AG08395 (cell line): ENCODE results near the gene AKAP8L.

Experiments
- DNase-seq: peaks from one replicate; pipeline ENCODE4 v3.0.0; 2012; ENCODE audit warnings: mixed read lengths, low spot score

The AKAP8L gene

DNA sequence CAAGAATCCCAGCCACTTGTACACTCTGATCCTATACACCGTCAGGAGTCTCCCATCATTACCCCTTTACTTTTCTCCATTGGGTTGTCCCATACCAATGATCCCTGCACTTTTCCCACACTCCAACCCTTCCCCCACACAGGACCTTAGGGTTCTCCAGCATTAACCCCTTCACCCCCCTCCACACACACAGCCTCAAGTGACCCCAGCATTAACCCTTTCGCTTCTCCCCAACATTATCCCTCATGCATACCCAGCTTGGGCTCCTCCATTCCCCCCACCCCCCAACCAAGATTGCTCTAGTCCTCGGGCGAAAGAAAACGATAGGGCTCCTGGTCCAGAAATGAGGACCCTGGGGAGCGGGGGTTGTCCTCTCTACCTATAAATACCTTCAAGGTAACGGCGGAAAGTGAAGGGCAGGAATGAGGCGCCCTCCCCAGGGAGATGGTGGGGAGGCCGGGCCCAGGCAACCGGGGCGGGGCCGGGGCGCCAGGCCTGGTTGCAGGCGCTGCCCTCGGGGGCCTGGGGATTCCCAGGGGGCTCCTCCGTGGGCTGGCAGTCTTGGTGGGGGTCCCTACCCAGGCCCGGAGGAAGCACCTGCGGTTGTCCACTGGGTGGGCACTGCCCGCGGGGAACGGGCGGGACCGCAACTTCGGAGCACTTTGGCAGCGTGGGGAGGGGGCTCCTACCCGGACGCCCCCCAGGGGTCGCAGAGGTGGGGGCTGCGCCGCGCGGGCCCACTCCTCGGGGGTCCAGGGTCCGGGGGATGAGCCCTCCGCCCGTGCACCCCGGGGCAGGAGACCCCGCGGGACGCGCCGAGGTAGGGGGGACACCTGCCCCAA lies 30.2 kb upstream of the AKAP8L start:
- peak; percentile 25 for DNase-seq

DNA sequence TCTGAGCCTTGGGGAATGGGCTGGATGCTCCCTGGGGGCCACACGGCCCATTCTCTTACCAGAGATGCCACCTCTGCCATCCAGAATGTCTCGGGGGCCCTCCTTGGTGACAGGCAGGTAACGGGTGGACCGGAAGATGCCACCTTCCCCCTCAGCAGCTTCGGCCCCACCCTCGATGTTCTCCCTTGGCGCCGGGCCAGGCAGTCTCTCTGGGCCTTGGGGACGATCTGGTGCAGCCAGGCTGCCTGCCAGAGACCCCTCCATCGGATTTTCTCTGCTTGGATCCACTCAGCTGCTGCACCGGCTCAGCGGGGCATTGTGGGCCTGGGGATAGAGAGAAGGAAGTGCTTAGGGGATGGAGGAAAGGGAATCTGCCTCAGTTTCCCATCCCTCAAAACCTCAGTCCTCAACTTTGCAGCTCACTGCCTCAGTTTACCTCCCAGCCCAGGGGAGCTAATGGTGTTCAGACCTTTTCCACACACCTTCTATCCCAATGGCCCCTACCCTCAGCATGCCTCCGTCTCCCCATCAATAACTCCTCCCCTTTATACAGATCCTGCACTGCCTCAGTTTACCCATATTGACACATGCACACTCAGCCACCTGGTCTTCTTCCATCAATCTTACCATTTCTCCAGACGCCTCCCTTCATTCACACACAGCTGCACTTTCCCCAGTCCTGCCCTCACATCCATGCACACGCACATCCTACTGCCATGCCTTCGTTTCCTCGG lies 29.4 kb upstream of the AKAP8L start:
- no peak for DNase-seq

- DNase-seq, result no peak
Observed at GRCh38 chr19:15447057-15447456, 28.3 kb upstream of the AKAP8L start.

GRCh38 chr19:15445807-15446376 lies 27.1 kb upstream of the AKAP8L start:
- no peak for DNase-seq

DNA sequence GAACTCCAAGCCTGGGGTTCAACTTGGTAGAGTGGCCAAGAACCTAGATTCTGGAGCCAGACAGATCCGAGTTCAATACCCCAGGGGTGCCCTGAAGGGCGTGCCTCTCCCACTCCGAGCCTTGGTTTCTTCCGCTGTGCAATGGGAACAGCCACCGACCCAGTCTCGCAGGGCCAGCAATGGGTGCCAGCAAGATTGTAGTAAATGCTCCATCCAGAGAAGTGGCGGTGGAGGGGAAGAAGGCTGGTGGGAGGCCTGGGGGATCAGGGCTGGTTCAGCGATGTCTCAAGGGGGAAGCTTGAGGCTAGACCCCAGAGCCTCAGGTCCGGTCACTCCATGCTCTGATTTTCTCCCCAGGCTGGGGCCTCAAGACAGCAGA lies 26.4 kb upstream of the AKAP8L start:
- DNase-seq, result no peak

DNA sequence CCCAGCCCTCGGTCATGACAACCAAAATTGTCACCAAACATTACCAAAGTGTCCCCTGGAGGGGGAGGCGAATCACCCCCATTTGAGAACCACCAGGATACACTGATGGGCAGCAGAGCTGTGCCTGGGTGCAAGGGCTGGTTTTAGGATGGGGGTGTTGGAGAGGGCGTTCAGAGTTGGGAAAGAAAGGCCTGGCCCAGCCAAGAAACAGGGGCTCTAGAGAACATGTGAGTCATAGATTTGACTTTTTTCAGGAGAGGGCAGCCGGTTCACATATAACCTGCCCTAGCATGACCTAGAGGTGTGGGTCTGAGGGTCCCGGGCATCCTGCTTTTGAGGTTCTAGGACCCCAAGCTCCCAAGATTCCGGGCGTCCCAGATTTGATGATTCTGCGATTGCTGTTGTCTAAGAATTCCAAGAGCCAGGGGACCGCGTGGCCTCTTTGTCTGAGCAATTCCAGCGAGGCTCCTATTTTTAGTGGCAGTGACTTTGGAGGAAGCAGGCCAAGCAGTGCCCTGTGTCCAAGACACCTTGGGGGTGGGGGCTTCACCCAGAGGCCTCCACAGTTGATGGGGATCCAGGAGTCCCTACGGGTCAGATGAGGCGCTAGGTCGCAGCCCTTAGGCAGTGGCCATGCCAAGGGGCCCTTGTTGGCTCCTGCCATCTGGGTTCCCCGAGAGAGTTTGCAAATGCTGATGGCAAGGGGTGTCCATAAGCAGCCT lies 25.9 kb upstream of the AKAP8L start:
- no peak for DNase-seq

DNA sequence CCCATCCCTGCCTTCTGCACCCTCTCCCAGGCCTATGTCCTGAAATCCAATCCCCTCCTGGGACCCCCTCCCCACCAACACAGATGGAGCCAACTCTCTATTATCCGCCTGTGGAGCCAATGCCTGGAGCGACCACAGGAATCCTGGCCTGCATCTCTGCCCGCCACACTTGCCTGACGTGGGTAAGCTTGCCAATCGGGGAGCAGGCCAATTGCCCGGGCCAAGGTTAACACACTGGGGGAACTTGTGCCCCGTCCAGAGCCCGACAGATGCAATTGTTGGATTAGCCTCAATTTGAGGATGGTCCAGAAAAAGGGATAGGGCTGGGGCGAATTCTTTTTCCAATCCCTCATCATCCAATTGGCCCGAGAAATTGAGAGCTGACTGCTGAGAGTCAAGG lies 25.1 kb upstream of the AKAP8L start:
- DNase-seq, result no peak

DNA sequence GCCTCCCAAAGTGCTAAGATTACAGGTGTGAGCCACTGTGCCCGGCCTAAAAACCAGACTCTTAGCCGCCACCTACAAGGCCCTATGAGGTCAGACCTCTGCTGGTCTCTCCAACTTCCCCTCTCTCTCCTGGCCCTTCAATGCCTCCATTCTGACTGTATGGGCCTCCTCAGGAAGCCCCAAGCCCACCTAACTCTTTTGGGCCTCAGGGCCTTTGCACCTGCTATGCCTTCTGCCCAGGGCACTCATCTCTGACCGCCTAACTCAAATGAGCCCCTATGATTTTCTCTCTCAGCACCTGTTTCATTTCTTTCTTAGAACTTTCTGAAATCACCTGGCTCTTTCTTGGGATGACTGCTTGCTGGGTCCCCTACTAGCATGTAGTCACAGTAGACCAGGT lies 24.5 kb upstream of the AKAP8L start:
- no peak for DNase-seq

GRCh38 chr19:15442142-15442920 lies 23.5 kb upstream of the AKAP8L start:
- DNase-seq, result no peak

GRCh38 chr19:15441317-15441716 lies 22.5 kb upstream of the AKAP8L start:
- DNase-seq, result no peak

GRCh38 chr19:15439821-15440641 lies 21.2 kb upstream of the AKAP8L start:
- DNase-seq, result no peak

DNA sequence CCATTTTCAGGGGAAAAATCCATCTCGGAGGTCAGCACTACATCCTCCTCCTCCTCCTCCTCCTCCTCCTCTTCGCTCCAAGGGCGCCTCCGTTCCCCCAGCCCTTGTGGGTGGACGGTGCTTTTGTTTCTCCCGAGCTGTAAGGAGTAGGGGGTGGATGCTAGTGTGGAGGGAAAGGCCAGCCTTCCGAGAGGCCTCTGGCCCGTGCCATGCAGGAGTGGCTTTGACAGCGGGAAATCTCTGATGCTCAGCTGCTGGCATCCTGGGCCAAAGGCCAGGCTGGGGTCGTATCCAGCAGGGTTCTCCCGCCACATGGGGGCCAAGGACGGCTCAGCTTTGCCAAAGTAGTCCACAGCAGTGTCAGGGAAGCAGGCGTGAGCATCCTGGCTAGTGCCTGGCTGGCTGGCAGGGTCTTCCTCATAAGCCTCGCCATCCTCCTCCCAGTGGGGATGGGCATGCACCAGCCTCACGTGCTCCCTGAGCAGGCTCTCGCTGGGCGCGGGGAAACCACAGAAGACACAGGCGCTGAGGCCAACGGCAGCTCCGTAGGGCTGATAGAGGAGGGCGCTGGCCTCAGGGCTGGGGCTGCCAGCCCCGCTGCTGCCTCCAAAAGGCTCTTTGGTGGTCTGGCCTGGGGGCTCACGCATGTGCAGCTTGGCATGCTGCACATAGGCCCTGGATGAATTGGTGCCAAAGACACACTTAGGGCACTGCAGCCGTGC lies 20.5 kb upstream of the AKAP8L start:
- no peak for DNase-seq

GRCh38 chr19:15438577-15438976 lies 19.8 kb upstream of the AKAP8L start:
- DNase-seq, result no peak

GRCh38 chr19:15438124-15438496 lies 19.3 kb upstream of the AKAP8L start:
- DNase-seq, result no peak

- peak; percentile 68 for DNase-seq
Observed at GRCh38 chr19:15437355-15438123, 18.8 kb upstream of the AKAP8L start.

GRCh38 chr19:15436826-15437110 lies 18.0 kb upstream of the AKAP8L start:
- DNase-seq, result no peak

GRCh38 chr19:15436012-15436825 lies 17.4 kb upstream of the AKAP8L start:
- DNase-seq, result no peak

DNA sequence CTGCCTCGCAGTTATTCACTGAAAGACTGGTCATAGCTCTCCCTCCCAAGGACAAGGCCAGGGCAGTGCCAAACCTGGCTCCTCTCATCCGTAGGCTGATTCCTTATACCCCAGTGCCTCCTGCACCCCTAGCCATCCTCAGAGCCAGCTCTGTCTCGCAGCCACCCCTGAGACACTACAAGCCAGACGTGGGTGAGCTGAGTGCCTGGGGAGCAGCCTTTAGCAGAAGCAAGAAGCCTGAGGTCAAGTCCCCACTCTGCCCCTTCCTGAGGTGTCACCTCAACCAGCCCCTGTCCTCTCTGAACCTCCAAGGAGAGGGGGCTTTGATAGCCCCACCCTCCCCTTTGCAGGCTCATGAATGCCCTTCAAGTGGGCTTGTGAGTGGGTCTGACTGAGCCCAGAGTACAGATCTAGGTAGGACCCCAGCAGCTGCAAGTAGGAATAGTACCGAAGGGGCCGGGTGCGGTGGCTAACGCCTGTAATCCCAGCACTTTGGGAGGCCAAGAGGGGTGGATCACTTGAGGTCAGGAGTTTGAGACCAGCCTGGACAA lies 14.8 kb upstream of the AKAP8L start:
- DNase-seq, result no peak
